SKM-1 (cell line): Measurements from ENCODE around the gene KCMF1.

Experiments used
- DNase-seq: peaks from one replicate; lab custom pipeline; 2025; ENCODE audit not compliant: unreplicated experiment; lab: John Stamatoyannopoulos, UW

KCMF1 gene

GRCh38 chr2:85077859-85078419 lies 107.0 kb downstream of the KCMF1 start:
- no peak for DNase-seq

GRCh38 chr2:85078536-85078935 lies 107.6 kb downstream of the KCMF1 start:
- DNase-seq: no peak

GRCh38 chr2:85083092-85083491 lies 112.1 kb downstream of the KCMF1 start:
- DNase-seq: no peak

GRCh38 chr2:85085563-85085962 lies 114.6 kb downstream of the KCMF1 start:
- no peak for DNase-seq

GRCh38 chr2:85087541-85087940 lies 116.6 kb downstream of the KCMF1 start:
- no peak for DNase-seq

- DNase-seq: no peak
Observed at GRCh38 chr2:85088921-85089320, 118.0 kb downstream of the KCMF1 start.

GRCh38 chr2:85089585-85089984 lies 118.6 kb downstream of the KCMF1 start:
- DNase-seq: no peak

- no peak for DNase-seq
Observed at GRCh38 chr2:85091838-85092237, 120.9 kb downstream of the KCMF1 start.

GRCh38 chr2:85095094-85095493 lies 124.1 kb downstream of the KCMF1 start:
- no peak for DNase-seq

GRCh38 chr2:85096616-85097015 lies 125.7 kb downstream of the KCMF1 start:
- DNase-seq: no peak

GRCh38 chr2:85104228-85104627 lies 133.3 kb downstream of the KCMF1 start:
- DNase-seq: no peak

GRCh38 chr2:85106489-85107180 lies 135.7 kb downstream of the KCMF1 start:
- no peak for DNase-seq
